Calu3 (cell line): ENCODE measurements around the gene GMDS. TPM values are rescaled to one million over a fixed set of nuclear protein-coding genes. Genes with fewer than 3 reads are reported as not detected.

Experiments used
- BruUV-seq: library from RNA; stranded (reverse); fragments of 400-500 nt; replicated peaks from 2 replicates; lab custom pipeline; 2021; lab: Mats Ljungman, UMichigan
- CTCF ChIA-PET: fragments of 300-600 bp; sonication (Branson Sonifier 250); formaldehyde crosslinking; loops from one replicate; lab custom pipeline; 2022; ENCODE audit warnings: antibody characterized with exemption; lab: Charles Lee
- DNase-seq: peaks from one replicate; pipeline ENCODE4 v3.0.0; 2022
- H3K27ac Mint-ChIP-seq: one replicate; pipeline ENCODE4 v1.8.0; 2022; ENCODE audit warnings: mixed read lengths; ENCODE audit not compliant: unreplicated experiment
- H3K27me3 Mint-ChIP-seq: one replicate; pipeline ENCODE4 v1.8.0; 2022; ENCODE audit warnings: mixed read lengths; ENCODE audit not compliant: unreplicated experiment
- H3K36me3 Mint-ChIP-seq: one replicate; pipeline ENCODE4 v1.8.0; 2022; ENCODE audit warnings: mild to moderate bottlenecking, moderate library complexity, mixed read lengths; ENCODE audit not compliant: insufficient read depth, unreplicated experiment
- H3K4me1 Mint-ChIP-seq: one replicate; pipeline ENCODE4 v1.8.0; 2022; ENCODE audit warnings: mild to moderate bottlenecking, low read depth, mixed read lengths; ENCODE audit not compliant: unreplicated experiment
- H3K4me3 Mint-ChIP-seq: one replicate; pipeline ENCODE4 v1.8.0; 2022; ENCODE audit warnings: mild to moderate bottlenecking, low read depth, moderate library complexity, mixed read lengths; ENCODE audit not compliant: unreplicated experiment
- H3K9me3 Mint-ChIP-seq: one replicate; pipeline ENCODE4 v1.8.0; 2022; ENCODE audit warnings: low read depth, mixed read lengths; ENCODE audit not compliant: unreplicated experiment
- intact Hi-C: fragments of 100-400 bp; cut with micrococcal nuclease; formaldehyde crosslinking; loops from one replicate; pipeline ENCODE4 v1.10.0; 2022; ENCODE audit not compliant: unreplicated experiment
- total RNA-seq: library from RNA; stranded (reverse); gene quantifications from 2 replicates; pipeline ENCODE4 v1.2.3, GENCODE V29; 2022
- TF ChIP-seq, protein P1 (sequence below): fragments of 200-600 bp; IDR thresholded peaks from one replicate; pipeline ENCODE4 v1.8.0; 2022; ENCODE audit warnings: antibody characterized with exemption; ENCODE audit not compliant: unreplicated experiment

The GMDS gene
- total RNA-seq, 1 experiment from 2014 or later = 58.2 TPM

DNA sequence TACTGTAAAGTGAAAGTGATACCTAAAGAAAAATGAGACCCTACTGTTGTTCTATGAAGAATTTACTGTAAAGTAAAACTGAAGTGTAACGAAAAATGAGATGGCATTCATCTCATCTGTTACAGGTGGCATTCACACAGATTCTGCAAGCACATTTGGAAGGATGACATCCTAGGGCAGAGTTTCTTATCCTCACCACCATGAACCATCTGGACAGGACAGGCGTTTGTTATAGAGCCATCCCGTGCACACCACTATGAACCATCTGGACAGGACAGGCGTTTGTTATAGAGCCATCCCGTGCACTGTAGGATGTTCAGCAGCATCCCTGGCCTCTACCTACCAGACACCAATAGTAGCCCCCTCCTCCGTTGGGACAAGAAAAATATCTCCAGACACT lies 294.8 kb downstream of the GMDS start:
- H3K27me3 Mint-ChIP-seq = no peaks in the 10 kb centered on the region
- no peak for DNase-seq
- no peak overlapping the region for H3K4me3 Mint-ChIP-seq
- H3K36me3 Mint-ChIP-seq = peaks cover 8% of the 10 kb centered on the region
- H3K4me1 Mint-ChIP-seq = peaks cover 11% of the 10 kb centered on the region
- no TSS peak for BruUV-seq
- intact Hi-C loops = no loop called here
- H3K9me3 Mint-ChIP-seq = no peaks in the 10 kb centered on the region
- TF ChIP-seq, protein P1, sequence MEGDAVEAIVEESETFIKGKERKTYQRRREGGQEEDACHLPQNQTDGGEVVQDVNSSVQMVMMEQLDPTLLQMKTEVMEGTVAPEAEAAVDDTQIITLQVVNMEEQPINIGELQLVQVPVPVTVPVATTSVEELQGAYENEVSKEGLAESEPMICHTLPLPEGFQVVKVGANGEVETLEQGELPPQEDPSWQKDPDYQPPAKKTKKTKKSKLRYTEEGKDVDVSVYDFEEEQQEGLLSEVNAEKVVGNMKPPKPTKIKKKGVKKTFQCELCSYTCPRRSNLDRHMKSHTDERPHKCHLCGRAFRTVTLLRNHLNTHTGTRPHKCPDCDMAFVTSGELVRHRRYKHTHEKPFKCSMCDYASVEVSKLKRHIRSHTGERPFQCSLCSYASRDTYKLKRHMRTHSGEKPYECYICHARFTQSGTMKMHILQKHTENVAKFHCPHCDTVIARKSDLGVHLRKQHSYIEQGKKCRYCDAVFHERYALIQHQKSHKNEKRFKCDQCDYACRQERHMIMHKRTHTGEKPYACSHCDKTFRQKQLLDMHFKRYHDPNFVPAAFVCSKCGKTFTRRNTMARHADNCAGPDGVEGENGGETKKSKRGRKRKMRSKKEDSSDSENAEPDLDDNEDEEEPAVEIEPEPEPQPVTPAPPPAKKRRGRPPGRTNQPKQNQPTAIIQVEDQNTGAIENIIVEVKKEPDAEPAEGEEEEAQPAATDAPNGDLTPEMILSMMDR = no peak
- H3K27ac Mint-ChIP-seq = no peak overlapping the region
- CTCF ChIA-PET = no interaction called here

DNA sequence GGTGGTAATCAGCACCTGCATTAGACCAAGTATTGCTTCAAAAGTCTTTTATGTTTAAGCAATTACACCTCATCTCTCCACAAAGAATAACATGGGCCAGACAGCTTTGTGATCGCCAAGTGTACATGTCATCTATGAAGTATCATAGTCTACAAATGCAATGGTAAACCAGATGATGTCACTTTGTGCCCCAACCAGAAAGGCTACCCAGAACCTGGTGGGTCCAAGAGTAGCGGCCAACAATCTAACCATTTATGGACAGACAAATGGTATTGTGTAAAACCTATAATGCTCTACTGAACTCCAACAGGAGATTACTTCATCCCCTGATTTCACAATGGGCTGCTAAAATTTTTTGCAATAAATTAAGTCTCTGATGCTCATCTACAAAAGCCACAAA lies 295.9 kb downstream of the GMDS start:
- Mint-ChIP-seq H3K9me3 (no peaks in the 10 kb centered on the region), H3K27me3 (no peaks in the 10 kb centered on the region), H3K4me1 (peaks cover 11% of the 10 kb centered on the region), H3K4me3 (no peak overlapping the region), H3K36me3 (peaks cover 8% of the 10 kb centered on the region), H3K27ac (no peak overlapping the region)
- no TSS peak for BruUV-seq
- no peak for DNase-seq
- TF ChIP-seq, protein P1 = no peak
- CTCF ChIA-PET = no interaction called here
- intact Hi-C loops = no loop called here

DNA sequence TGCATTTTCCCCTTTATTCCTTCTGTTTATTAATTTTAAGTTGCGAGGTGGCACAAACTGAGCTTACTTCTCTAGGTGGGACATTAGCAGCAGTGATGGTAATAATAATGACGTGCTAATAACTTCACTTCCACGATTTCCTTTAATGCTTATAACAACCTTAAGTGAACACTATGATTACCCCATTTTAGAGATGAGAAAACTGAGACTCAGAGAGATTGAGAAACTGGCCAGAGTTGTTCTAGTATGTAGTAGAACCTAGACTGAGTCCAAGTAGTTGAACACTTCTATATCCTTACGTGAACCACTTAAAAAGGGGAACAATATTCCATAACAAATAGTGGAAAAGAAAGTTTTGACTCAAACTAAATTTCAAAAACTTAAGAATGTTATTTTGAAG lies 297.5 kb downstream of the GMDS start:
- Mint-ChIP-seq H3K36me3 (peaks cover 7% of the 10 kb centered on the region), H3K4me3 (no peak overlapping the region), H3K27ac (no peak overlapping the region), H3K9me3 (no peaks in the 10 kb centered on the region), H3K4me1 (peaks cover 10% of the 10 kb centered on the region), H3K27me3 (no peaks in the 10 kb centered on the region)
- intact Hi-C loops = no loop called here
- BruUV-seq = no TSS peak
- no peak for DNase-seq
- TF ChIP-seq, protein P1 = no peak
- CTCF ChIA-PET = no interaction called here

DNA sequence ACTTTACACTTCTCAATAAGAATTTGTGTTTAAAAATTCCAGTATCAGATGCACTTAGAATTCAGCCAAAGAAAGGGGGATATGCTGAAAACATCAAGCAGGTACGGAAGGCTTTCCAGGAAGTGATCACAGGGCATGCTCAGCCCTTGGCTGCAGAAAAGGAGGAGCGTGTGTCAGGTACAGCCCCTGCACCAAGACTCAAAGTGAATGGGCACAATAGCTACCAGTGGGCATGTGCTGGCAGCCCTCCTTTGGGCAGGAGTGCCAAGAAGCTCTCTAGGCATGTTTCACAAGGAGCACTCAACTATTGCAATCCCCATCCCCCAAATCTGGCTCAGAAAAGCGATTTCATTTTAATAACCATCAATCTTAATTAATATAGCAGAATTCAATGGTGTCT lies 298.8 kb downstream of the GMDS start:
- CTCF ChIA-PET = no interaction called here
- no peaks in the 10 kb centered on the region for H3K9me3 Mint-ChIP-seq
- no peak for DNase-seq
- H3K27me3 Mint-ChIP-seq = no peaks in the 10 kb centered on the region
- no peak overlapping the region for H3K27ac Mint-ChIP-seq
- H3K4me1 Mint-ChIP-seq = no peaks in the 10 kb centered on the region
- TF ChIP-seq, protein P1 = no peak
- no peak overlapping the region for H3K4me3 Mint-ChIP-seq
- H3K36me3 Mint-ChIP-seq = no peaks in the 10 kb centered on the region
- intact Hi-C loops = no loop called here
- no TSS peak for BruUV-seq
